Germinal center (tissue), 1 donor: ENCODE measurements around the gene CDC42BPG.
A peak's percentile ranks its signal among the peaks of the same experiment; 100 is the strongest.

ENCODE experiments used
- DNase-seq: peaks from one replicate; pipeline ENCODE4 v3.0.0; 2012; ENCODE audit warnings: mixed read lengths, low spot score

The CDC42BPG gene

GRCh38 chr11:64880240-64881001 lies 36.0 kb upstream of the CDC42BPG start:
- no peak for DNase-seq

GRCh38 chr11:64879244-64879900 lies 34.9 kb upstream of the CDC42BPG start:
- DNase-seq: no peak

GRCh38 chr11:64878494-64879243 lies 34.2 kb upstream of the CDC42BPG start, which contains the start of gene EHD1:
TSS of gene EHD1 (minus strand) at chr11:64878621. CDS start at chr11:64878464, 157 bp downstream.
- peak; percentile 99 for DNase-seq

GRCh38 chr11:64878223-64878493 lies 33.7 kb upstream of the CDC42BPG start:
- no peak for DNase-seq

GRCh38 chr11:64877390-64878222 lies 33.2 kb upstream of the CDC42BPG start:
- DNase-seq: no peak

- no peak for DNase-seq
Observed at GRCh38 chr11:64876835-64877341, 32.4 kb upstream of the CDC42BPG start.

- no peak for DNase-seq
Observed at GRCh38 chr11:64876229-64876750, 31.8 kb upstream of the CDC42BPG start.

GRCh38 chr11:64875369-64876228 lies 31.1 kb upstream of the CDC42BPG start:
- no peak for DNase-seq

GRCh38 chr11:64874308-64875240 lies 30.1 kb upstream of the CDC42BPG start:
- DNase-seq: no peak

- no peak for DNase-seq
Observed at GRCh38 chr11:64872790-64873488, 28.5 kb upstream of the CDC42BPG start.

GRCh38 chr11:64871492-64871891 lies 27.0 kb upstream of the CDC42BPG start:
- DNase-seq: no peak

- DNase-seq: no peak
Observed at GRCh38 chr11:64870893-64871466, 26.5 kb upstream of the CDC42BPG start.

- no peak for DNase-seq
Observed at GRCh38 chr11:64870176-64870892, 25.9 kb upstream of the CDC42BPG start.

- peak; percentile 25 for DNase-seq
Observed at GRCh38 chr11:64869571-64870175, 25.2 kb upstream of the CDC42BPG start.

GRCh38 chr11:64868904-64869570 lies 24.6 kb upstream of the CDC42BPG start:
- DNase-seq: peak; percentile 38

GRCh38 chr11:64867748-64868462 lies 23.5 kb upstream of the CDC42BPG start:
- DNase-seq: no peak
